Mucosa of descending colon (tissue), 3 donors: ENCODE data around the gene ORAI3. TPM values are rescaled to one million over a fixed set of nuclear protein-coding genes. Genes with fewer than 3 reads are reported as not detected.

Experiments
- ATAC-seq: fragments of 200-7000 bp; cut with Tn5 transposase; one replicate; pipeline ENCODE4 v1.9.1; 2020; ENCODE audit warnings: mild to moderate bottlenecking, moderate library complexity
- DNase-seq, 3 donors: peaks; one replicate each; pipeline ENCODE4 v3.0.0-alpha.2; 2020
- H3K36me3 ChIP-seq: fragments of 200-600 bp; one replicate; pipeline ENCODE4 v1.8.0; 2021; ENCODE audit warnings: low read depth, mild to moderate bottlenecking
- H3K4me1 ChIP-seq: fragments of 200-600 bp; one replicate; pipeline ENCODE4 v1.8.0; 2021; ENCODE audit warnings: low read depth, mild to moderate bottlenecking
- H3K4me3 ChIP-seq: fragments of 200-600 bp; one replicate; pipeline ENCODE4 v1.8.0; 2021; ENCODE audit warnings: mild to moderate bottlenecking
- H3K9me3 ChIP-seq: fragments of 200-600 bp; one replicate; pipeline ENCODE4 v1.8.0; 2021; ENCODE audit warnings: mild to moderate bottlenecking
- CTCF ChIP-seq: fragments of 200-600 bp; IDR thresholded peaks from one replicate; pipeline ENCODE4 v1.8.0; 2022; ENCODE audit warnings: antibody characterized with exemption, mild to moderate bottlenecking
- intact Hi-C, 2 donors: fragments of 100-400 bp; cut with DNase I in 1 of 2; cut with micrococcal nuclease in 1 of 2; formaldehyde crosslinking; loops; one replicate each; pipeline versions ENCODE4 v1.11.0 to v1.11.1; 2022; cut with DNase I, micrococcal nuclease
- total RNA-seq, 3 donors: library from RNA; stranded (reverse); fragmentation: NEBNext Ultra II Directional in 2 of 3; extraction: Animal tissue kit (Norgen Biotek cat#: 25700) in 2 of 3; gene quantifications; one replicate each; pipeline versions ENCODE4 v1.2.1 to v1.2.4, GENCODE V29; 2021 to 2023
- donor health status: DM: no; HTN: no; CAD: no; lungs with moderate emphysema.
- donor health status: DM: no; HTN: no; CAD: no.
- donor health status: DM: no; HTN: yes; CAD: no.

The ORAI3 gene
- total RNA-seq, 3 donors from 2014 or later = 14.6 to 24.6 (median 15.4) TPM

- DNase-seq = peak; percentile 73 to 78 (median 74)
- intact Hi-C loops = no loop called here
- Histone ChIP-seq H3K4me3 (no peak overlapping the region), H3K4me1 (peaks cover 22% of the 10 kb centered on the region), H3K36me3 (no peaks in the 10 kb centered on the region), H3K9me3 (no peaks in the 10 kb centered on the region)
- peak; percentile 35 for TF ChIP-seq CTCF
- ATAC-seq = no peak
These were observed 4.8 kb downstream of the ORAI3 start for GRCh38 chr16:30953511-30954124.

GRCh38 chr16:30954993-30955392 is 6.1 kb downstream of the ORAI3 start:
- Histone ChIP-seq H3K9me3 (no peaks in the 10 kb centered on the region), H3K4me1 (peaks cover 23% of the 10 kb centered on the region), H3K36me3 (no peaks in the 10 kb centered on the region), H3K4me3 (no peak overlapping the region)
- DNase-seq (no peak), ATAC-seq (no peak)
- TF ChIP-seq CTCF = no peak
- intact Hi-C loops = no loop called here

GRCh38 chr16:30956601-30957455 is 8.0 kb downstream of the ORAI3 start:
- Histone ChIP-seq H3K9me3 (no peaks in the 10 kb centered on the region), H3K4me3 (peak overlapping the region; percentile 74), H3K36me3 (peaks cover 5% of the 10 kb centered on the region), H3K4me1 (peaks cover 12% of the 10 kb centered on the region)
- ATAC-seq = peak; percentile 78
- TF ChIP-seq CTCF = no peak
- intact Hi-C loops = no loop called here
- peak; percentile 83 to 90 (median 89) for DNase-seq

GRCh38 chr16:30957456-30958174 is 8.7 kb downstream of the ORAI3 start, which contains the start of gene SETD1A:
TSS of gene SETD1A (plus strand) at chr16:30957754. CDS start at chr16:30958732, 978 bp downstream.
- Histone ChIP-seq H3K4me1 (peaks cover 12% of the 10 kb centered on the region), H3K36me3 (peaks cover 5% of the 10 kb centered on the region), H3K4me3 (peak within 1 kb of the TSS; percentile 74), H3K9me3 (no peaks in the 10 kb centered on the region)
- TF ChIP-seq CTCF = no peak
- intact Hi-C loops = no loop called here
- DNase-seq = peak; percentile 95 to 99 (median 95)
- peak; percentile 95 for ATAC-seq

GRCh38 chr16:30958175-30959079 is 9.6 kb downstream of the ORAI3 start:
- H3K9me3 ChIP-seq = no peaks in the 10 kb centered on the region
- peak overlapping the region; percentile 74 for H3K4me3 ChIP-seq
- no peak for TF ChIP-seq CTCF
- DNase-seq = peak in 1 of 3 donors; percentile 70
- peak; percentile 13 for ATAC-seq
- H3K36me3 ChIP-seq = peaks cover 5% of the 10 kb centered on the region
- intact Hi-C loops = no loop called here
- peaks cover 10% of the 10 kb centered on the region for H3K4me1 ChIP-seq
